CD4-positive, alpha-beta T cell treated with Interleukin-15 for 1 hour (primary cell): Measurements from ENCODE around the gene FAM83B.
"Not testable (repeated sequence)": the region's sequence is repeated elsewhere in the genome, so short reads cannot be mapped to it uniquely, and the experiment has no call there.

ENCODE experiments used
- DNase-seq: peaks from one replicate; pipeline ENCODE4 v3.0.0-alpha.2; 2020

Gene FAM83B

DNA sequence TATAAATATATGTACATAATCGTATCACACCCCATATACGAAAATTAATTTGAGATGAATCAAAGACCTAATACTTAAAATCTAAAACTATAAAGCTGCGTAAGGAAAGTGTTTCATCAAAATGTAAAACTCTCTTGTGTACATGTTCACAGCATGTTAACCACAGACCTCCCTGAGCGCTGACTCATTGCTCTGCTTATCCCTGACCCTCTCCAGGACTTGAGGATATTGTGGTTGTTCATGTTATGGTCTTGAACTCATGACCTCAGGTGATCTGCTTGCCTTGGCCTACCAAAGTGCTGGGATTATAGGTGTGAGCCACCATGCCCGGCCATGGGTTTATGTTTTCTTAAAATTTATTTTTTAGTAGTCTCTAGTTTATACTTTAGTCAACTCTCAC, 14.2 kb downstream of the FAM83B start:
- no peak for DNase-seq

DNA sequence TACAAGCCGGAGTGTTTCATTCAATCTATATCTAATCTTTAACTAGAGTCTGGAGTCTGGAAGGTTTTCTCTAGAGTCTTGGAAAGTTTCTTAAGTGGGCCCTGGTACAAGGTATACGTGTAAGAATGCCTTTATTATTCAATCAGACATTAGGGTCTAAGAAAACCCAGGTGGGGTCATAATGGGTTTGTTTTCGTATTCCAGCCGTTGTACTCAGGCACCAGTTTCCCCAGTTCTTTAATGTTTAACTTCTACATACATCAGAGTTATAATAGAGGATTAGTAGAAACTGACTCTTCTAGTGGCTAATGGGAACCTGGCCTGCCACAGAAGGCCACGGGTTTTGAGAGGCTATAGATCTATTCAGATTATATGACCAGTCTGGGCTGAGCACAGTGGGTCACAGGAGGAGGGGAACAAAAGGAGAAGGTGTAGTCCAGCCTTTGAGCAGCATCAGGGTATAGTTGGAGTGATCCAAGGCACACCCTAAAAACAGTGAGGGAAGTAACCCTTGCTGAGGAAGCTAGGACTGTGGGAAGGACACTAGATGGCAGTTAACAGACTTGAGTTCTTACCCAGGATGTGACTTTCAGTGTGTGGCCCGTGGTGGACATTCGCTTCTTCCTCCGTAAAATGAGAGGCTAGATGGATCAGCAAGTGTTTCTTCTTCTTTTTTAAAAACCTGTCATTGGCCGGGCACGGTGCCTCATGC, 15.5 kb downstream of the FAM83B start:
- DNase-seq = no peak

DNA sequence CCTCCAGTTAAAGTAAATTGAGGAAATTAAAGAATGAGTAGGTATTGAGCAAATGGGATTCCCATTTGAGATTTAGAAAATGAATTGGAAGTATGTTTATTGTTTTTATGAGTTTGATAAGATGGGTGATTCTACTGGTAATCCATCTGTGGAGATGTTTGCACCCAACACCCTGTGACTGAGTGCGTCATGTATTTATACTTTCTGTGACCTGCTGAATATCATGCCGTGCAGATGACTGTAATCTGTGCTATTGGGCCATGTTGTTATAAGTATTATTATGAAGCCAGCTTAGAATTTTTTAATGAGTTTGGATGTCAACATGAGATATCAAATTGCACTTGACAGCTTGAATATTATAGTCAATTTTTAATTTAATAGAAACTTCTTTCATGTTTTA, 17.7 kb downstream of the FAM83B start:
- no peak for DNase-seq

DNA sequence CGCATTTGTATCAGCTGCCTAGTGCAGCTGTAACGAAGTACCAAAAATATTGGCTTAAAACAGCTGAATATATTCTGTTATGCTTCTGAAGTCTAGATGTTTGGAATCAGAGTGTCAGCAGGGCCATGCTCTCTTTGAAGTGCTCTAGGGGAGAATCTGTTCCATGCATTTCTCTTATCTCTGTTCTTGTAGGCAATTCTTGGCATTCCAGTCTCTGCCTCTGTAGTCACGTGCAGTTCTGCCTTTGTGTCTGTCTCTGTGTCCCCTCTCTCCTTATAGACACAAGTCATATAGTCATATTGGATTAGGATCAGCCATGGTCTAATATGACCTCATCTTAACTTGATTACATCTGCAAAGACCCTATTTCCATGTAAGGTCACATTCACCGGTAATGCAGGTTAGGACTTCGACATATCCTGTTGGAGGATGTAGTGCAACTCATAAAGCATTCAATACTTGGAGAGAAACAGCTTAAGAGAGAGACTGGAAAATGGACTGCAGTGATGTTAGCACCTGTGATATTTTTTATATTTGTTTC, 18.6 kb downstream of the FAM83B start:
- DNase-seq = no peak

- DNase-seq = no peak
Measured at GRCh38 chr6:54868556-54868955, 22.0 kb downstream of the FAM83B start.

- DNase-seq = no peak
Measured at GRCh38 chr6:54873599-54873998, 27.0 kb downstream of the FAM83B start.

- DNase-seq = no peak
Measured at GRCh38 chr6:54874349-54875048, 27.9 kb downstream of the FAM83B start.

- DNase-seq = no peak
Measured at GRCh38 chr6:54875539-54875938, 29.0 kb downstream of the FAM83B start.

DNA sequence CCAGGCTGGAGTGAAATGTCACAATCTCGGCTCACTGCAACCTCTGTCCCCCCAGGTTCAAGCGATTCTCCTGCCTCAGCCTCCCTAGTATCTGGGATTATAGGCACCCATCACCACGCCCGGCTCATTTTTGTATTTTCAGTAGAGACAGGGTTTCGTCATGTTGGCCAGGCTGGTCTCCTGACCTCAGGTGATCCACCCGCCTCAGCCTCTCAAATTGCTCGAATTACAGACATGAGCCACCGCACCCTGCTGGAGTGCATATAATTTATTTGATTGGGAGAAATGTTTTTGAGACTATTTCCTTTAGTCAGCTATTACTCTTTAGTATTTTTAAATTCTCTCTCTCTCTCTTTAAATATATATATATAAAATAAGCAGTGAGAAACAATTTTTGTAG, 29.8 kb downstream of the FAM83B start:
- no peak for DNase-seq

- DNase-seq = no peak
Measured at GRCh38 chr6:54876871-54877270, 30.3 kb downstream of the FAM83B start.

- no peak for DNase-seq
Measured at GRCh38 chr6:54877713-54878317, 31.2 kb downstream of the FAM83B start.

GRCh38 chr6:54878718-54879117, 32.1 kb downstream of the FAM83B start:
- no peak for DNase-seq

- no peak for DNase-seq
Measured at GRCh38 chr6:54879188-54879985, 32.8 kb downstream of the FAM83B start.

GRCh38 chr6:54881067-54881730, 34.6 kb downstream of the FAM83B start:
- no peak for DNase-seq

DNA sequence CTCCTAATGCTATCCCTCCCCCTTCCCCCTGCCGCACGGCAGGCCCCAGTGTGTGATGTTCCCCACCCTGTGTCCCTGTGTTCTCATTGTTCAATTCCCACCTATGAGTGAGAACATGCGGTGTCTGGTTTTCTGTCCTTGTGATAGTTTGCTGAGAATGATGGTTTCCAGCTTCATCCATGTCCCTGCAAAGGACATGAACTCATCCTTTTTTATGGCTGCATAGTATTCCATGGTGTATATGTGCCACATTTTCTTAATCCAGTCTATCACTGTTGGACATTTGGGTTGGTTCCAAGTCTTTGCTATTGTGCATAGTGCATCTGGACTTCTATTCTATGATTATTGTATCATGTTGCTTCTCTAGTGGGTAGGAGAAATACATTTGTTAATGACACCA, 35.3 kb downstream of the FAM83B start:
- not testable (repeated sequence) for DNase-seq

DNA sequence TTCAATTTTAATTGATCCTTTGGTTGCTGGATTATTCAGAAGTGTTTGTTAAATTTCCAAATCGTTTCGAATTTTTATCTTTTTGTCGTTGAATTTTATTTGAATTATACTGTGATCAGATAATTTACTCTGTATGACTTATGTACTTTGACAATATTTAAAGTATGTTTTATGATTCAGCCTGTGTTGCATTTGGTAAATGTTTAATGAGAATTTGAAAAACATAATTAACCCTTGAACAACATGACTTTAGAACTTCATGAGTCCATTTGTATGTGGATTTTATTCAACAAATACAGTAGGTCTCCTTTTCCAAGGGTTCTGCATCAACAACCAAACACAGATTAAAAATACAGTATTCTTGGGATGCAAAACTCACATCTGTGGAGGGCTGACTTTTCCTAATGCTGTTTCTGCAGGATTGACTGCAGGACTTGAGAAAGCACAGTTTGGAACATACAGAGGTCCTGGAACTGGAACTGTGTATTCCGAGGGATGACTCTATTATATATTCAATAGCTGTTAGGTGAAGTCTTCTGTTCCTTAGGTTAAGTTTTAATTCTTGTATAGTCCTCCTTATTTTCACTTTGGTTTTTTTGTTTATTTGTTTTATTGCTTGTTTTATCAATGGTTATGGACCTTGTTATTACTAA, 40.5 kb downstream of the FAM83B start:
- DNase-seq = no peak

DNA sequence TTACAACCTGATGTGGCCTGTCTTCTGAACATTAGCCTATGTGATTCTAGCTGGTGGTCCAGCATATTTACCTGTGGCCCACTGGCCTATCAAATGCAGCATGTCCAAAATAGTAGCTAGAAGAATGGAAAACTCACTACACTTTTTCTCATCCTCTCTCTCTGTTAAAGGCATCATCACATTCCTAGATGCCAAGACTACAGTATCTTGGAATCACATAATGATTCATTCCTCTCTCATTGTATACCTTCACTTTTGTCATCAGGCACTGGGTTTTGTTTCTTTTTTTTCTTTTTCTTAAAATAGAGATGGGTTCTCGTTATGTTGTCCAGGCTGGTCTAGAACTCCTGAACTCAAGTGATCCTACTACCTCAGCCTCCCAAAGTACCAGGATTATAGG, 45.0 kb downstream of the FAM83B start:
- no peak for DNase-seq

GRCh38 chr6:54892831-54893230, 46.3 kb downstream of the FAM83B start:
- no peak for DNase-seq

GRCh38 chr6:54893818-54894217, 47.2 kb downstream of the FAM83B start:
- no peak for DNase-seq

- no peak for DNase-seq
Measured at GRCh38 chr6:54896302-54896701, 49.7 kb downstream of the FAM83B start.

- no peak for DNase-seq
Measured at GRCh38 chr6:54897462-54898189, 51.1 kb downstream of the FAM83B start.
